HG03139 (cell line): ENCODE measurements around the gene NHLRC2.
"Not testable (repeated sequence)": the region's sequence is repeated elsewhere in the genome, so short reads cannot be mapped to it uniquely, and the experiment has no call there.

Experiments
- ATAC-seq: cut with Tn5 transposase; IDR thresholded peaks from one replicate; pipeline ENCODE4 v1.9.1; 2021; ENCODE audit not compliant: unreplicated experiment

The NHLRC2 gene

GRCh38 chr10:113937756-113938155 lies 83.3 kb downstream of the NHLRC2 start:
- no peak for ATAC-seq

GRCh38 chr10:113939212-113939860 lies 84.9 kb downstream of the NHLRC2 start:
- ATAC-seq: no peak

GRCh38 chr10:113941140-113941539 lies 86.7 kb downstream of the NHLRC2 start:
- ATAC-seq: no peak

GRCh38 chr10:113943196-113943595 lies 88.7 kb downstream of the NHLRC2 start:
- not testable (repeated sequence) for ATAC-seq

- no peak for ATAC-seq
Observed at GRCh38 chr10:113945075-113945686, 90.7 kb downstream of the NHLRC2 start.

GRCh38 chr10:113945687-113946085 lies 91.2 kb downstream of the NHLRC2 start:
- ATAC-seq: no peak

- ATAC-seq: no peak
Observed at GRCh38 chr10:113947184-113948041, 93.0 kb downstream of the NHLRC2 start.

- ATAC-seq: no peak
Observed at GRCh38 chr10:113948048-113948447, 93.6 kb downstream of the NHLRC2 start.

GRCh38 chr10:113950268-113950667 lies 95.8 kb downstream of the NHLRC2 start:
- ATAC-seq: no peak

GRCh38 chr10:113953505-113954272 lies 99.2 kb downstream of the NHLRC2 start:
- ATAC-seq: no peak

GRCh38 chr10:113954409-113954808 lies 99.9 kb downstream of the NHLRC2 start:
- ATAC-seq: no peak

- no peak for ATAC-seq
Observed at GRCh38 chr10:113957013-113957412, 102.6 kb downstream of the NHLRC2 start.

GRCh38 chr10:113958631-113959382 lies 104.3 kb downstream of the NHLRC2 start:
- ATAC-seq: no peak

- ATAC-seq: peak; percentile 37
Observed at GRCh38 chr10:113959383-113959760, 104.9 kb downstream of the NHLRC2 start.

GRCh38 chr10:113960617-113961181 lies 106.2 kb downstream of the NHLRC2 start:
- ATAC-seq: peak; percentile 34

- ATAC-seq: peak; percentile 53
Observed at GRCh38 chr10:113961182-113962031, 106.9 kb downstream of the NHLRC2 start.

- no peak for ATAC-seq
Observed at GRCh38 chr10:113965077-113965476, 110.6 kb downstream of the NHLRC2 start.

- ATAC-seq: no peak
Observed at GRCh38 chr10:113965683-113966082, 111.2 kb downstream of the NHLRC2 start.
